ENCODE results near the gene SLC22A7. TPM values are rescaled to one million over a fixed set of nuclear protein-coding genes. Genes with fewer than 3 reads are reported as not detected.

The SLC22A7 gene
- total RNA-seq, 1 donor from 2014 or later, result not detected

- Mint-ChIP-seq H3K4me3 (no peak overlapping the region), H3K4me1 (peaks cover 14% of the 10 kb centered on the region), H3K27ac (no peak overlapping the region), H3K9me3 (no peaks in the 10 kb centered on the region), H3K36me3 (peaks cover 2% of the 10 kb centered on the region), H3K27me3 (ENCODE audit: insufficient read depth, low read depth) (peaks cover 5% of the 10 kb centered on the region)
- H3K9ac ChIP-seq, result no peak overlapping the region
- H3F3A ChIP-seq (ENCODE audit: low read depth), result no peaks in the 10 kb centered on the region
- no peak overlapping the region for H3K4me2 ChIP-seq
- no peak for TF ChIP-seq EZH2 (IDR thresholded peaks at IDR 0.05)
- TF ChIP-seq EZH2phosphoT487 (IDR thresholded peaks at IDR 0.05), result no peak
- TF ChIP-seq CTCF (IDR thresholded peaks at IDR 0.05), result no peak
- H4K20me1 ChIP-seq (ENCODE audit: low read depth), result no peaks in the 10 kb centered on the region
- H3K79me2 ChIP-seq (ENCODE audit: low read depth), result no peaks in the 10 kb centered on the region
- no peak overlapping the region for H2AFZ ChIP-seq (replicated peaks)
- H3K27me3 ChIP-seq, result peaks cover 24% of the 10 kb centered on the region
- no peaks in the 10 kb centered on the region for H3K9me3 ChIP-seq (ENCODE audit: low read depth)
- H3K4me1 ChIP-seq, result peaks cover 1% of the 10 kb centered on the region
- no peak for DNase-seq (ENCODE audit: low spot score)
- no peak overlapping the region for H3K4me3 ChIP-seq
- H3K27ac ChIP-seq, result no peak overlapping the region
- H3K36me3 ChIP-seq, result no peaks in the 10 kb centered on the region
These were observed 14.2 kb upstream of the SLC22A7 start for GRCh38 chr6:43283905-43284304.

DNA sequence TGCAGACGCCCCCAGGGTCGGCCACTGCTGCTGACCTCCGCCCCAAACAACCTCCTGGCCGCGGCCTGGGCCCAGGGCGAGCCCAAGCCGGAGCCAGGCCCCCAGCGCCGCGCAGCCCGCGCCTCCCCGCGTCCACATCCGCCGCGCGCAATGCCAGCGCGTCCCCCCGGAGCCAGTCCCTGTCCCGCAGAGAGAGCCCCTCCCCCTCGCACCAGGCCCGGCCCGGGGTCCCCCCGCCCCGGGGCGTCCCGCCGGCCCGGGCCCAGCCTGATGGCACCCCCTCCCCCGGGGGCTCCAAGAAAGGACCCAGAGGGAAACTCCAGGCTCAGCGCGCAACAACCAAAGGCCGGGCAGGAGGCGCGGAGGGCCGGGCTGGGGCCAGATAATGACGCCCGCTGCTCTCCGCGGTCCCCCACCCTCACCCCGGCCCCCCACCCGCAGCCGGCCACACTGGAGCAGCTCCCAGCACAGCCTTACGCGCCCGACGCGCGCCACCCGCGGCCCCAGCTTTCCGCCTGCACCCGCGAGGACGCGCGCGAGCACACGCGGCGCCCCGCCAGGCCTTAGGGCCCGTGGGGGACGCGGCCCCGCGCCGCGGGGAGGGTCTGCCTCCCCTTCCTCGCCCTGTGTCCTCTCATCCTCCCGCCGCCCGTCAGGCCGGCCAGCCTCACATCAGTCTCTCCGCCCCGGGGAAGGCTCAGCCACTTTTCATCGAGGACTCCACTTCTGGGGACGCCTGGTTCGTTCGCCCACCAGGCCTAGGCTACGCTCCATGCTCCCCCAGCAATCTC lies 12.9 kb upstream of the SLC22A7 start:
- no peaks in the 10 kb centered on the region for H4K20me1 ChIP-seq (ENCODE audit: low read depth)
- no peak for TF ChIP-seq EZH2phosphoT487 (IDR thresholded peaks at IDR 0.05)
- no peak for TF ChIP-seq CTCF (IDR thresholded peaks at IDR 0.05)
- no peak for TF ChIP-seq EZH2 (IDR thresholded peaks at IDR 0.05)
- H3K4me3 ChIP-seq, result peak overlapping the region; percentile 7
- Mint-ChIP-seq H3K4me3 (no peak overlapping the region), H3K36me3 (peaks cover 2% of the 10 kb centered on the region), H3K9me3 (no peaks in the 10 kb centered on the region), H3K27ac (no peak overlapping the region), H3K27me3 (ENCODE audit: insufficient read depth, low read depth) (peaks cover 5% of the 10 kb centered on the region), H3K4me1 (peaks cover 14% of the 10 kb centered on the region)
- peaks cover 24% of the 10 kb centered on the region for H3K27me3 ChIP-seq
- H3F3A ChIP-seq (ENCODE audit: low read depth), result no peaks in the 10 kb centered on the region
- peak overlapping the region; percentile 64 for H3K4me2 ChIP-seq
- no peak for DNase-seq (ENCODE audit: low spot score)
- no peak overlapping the region for H2AFZ ChIP-seq (replicated peaks)
- no peaks in the 10 kb centered on the region for H3K4me1 ChIP-seq
- no peak overlapping the region for H3K27ac ChIP-seq
- H3K79me2 ChIP-seq (ENCODE audit: low read depth), result no peaks in the 10 kb centered on the region
- H3K9ac ChIP-seq, result no peak overlapping the region
- no peaks in the 10 kb centered on the region for H3K9me3 ChIP-seq (ENCODE audit: low read depth)
- no peaks in the 10 kb centered on the region for H3K36me3 ChIP-seq

DNA sequence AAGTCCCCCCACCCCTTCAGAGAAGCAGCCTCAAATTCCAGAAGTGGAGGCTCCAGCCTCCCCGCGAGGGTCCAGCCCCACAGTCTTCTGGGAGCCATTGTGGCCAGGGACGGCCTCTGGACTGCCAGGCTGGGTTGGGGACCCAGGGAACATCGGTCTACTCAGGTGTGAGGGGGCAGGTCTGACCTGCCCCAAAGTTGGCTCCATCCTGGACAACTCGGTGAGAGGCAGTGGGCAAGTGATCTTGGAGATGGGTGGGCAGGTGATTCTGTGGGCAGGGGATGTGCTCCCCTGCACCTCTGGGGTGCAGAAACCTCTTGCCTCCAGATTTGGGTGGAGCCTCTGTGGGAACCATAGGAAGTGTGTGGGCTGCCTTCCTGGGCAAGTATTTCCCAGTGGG lies 12.2 kb upstream of the SLC22A7 start:
- no peak overlapping the region for H2AFZ ChIP-seq (replicated peaks)
- H3K27ac ChIP-seq, result no peak overlapping the region
- no peak overlapping the region for H3K4me3 Mint-ChIP-seq

More for the DNA sequence above, 12.2 kb upstream of the SLC22A7 start:
- H3K4me1 ChIP-seq, result no peaks in the 10 kb centered on the region
- H3K79me2 ChIP-seq (ENCODE audit: low read depth), result no peaks in the 10 kb centered on the region
- Mint-ChIP-seq H3K27ac (no peak overlapping the region), H3K4me1 (peaks cover 14% of the 10 kb centered on the region), H3K9me3 (no peaks in the 10 kb centered on the region), H3K27me3 (ENCODE audit: insufficient read depth, low read depth) (peaks cover 5% of the 10 kb centered on the region), H3K36me3 (peaks cover 2% of the 10 kb centered on the region)
- no peak overlapping the region for H3K9ac ChIP-seq
- H3K27me3 ChIP-seq, result peaks cover 24% of the 10 kb centered on the region
- no peak for DNase-seq (ENCODE audit: low spot score)
- H3K4me3 ChIP-seq, result no peak overlapping the region
- H4K20me1 ChIP-seq (ENCODE audit: low read depth), result no peaks in the 10 kb centered on the region
- H3K9me3 ChIP-seq (ENCODE audit: low read depth), result no peaks in the 10 kb centered on the region
- no peaks in the 10 kb centered on the region for H3F3A ChIP-seq (ENCODE audit: low read depth)
- TF ChIP-seq CTCF (IDR thresholded peaks at IDR 0.05), result no peak
- TF ChIP-seq EZH2 (IDR thresholded peaks at IDR 0.05), result no peak
- TF ChIP-seq EZH2phosphoT487 (IDR thresholded peaks at IDR 0.05), result no peak
- H3K4me2 ChIP-seq, result no peak overlapping the region
- H3K36me3 ChIP-seq, result no peaks in the 10 kb centered on the region

All from neural progenitor cell (in vitro differentiated cells).